Endodermal cell (in vitro differentiated cells): Measurements from ENCODE around the gene CCDC30. TPM values are rescaled to one million over a fixed set of nuclear protein-coding genes. Genes with fewer than 3 reads are reported as not detected.

Source experiments
- DNase-seq: peaks from one replicate; pipeline ENCODE4 v3.0.0-alpha.2; 2017
- H3K27ac ChIP-seq: 2 replicates; pipeline ENCODE4 v1.5.1; 2013; ENCODE audit warnings: mild to moderate bottlenecking, low read depth, low read length, moderate library complexity
- H3K27me3 ChIP-seq: 2 replicates; pipeline ENCODE4 v1.6.1; 2013; ENCODE audit warnings: mild to moderate bottlenecking, low read length, moderate library complexity; ENCODE audit not compliant: insufficient read depth, control insufficient read depth, poor library complexity, severe bottlenecking
- H3K36me3 ChIP-seq: 2 replicates; pipeline ENCODE4 v1.7.0; 2013; ENCODE audit warnings: mild to moderate bottlenecking, low read length, moderate library complexity; ENCODE audit not compliant: control insufficient read depth, insufficient read depth
- H3K4me1 ChIP-seq: one replicate; pipeline ENCODE4 v1.7.0; 2013; ENCODE audit warnings: low read length; ENCODE audit not compliant: control insufficient read depth, insufficient read depth
- H3K4me3 ChIP-seq: 2 replicates; pipeline ENCODE4 v1.5.1; 2013; ENCODE audit warnings: mild to moderate bottlenecking, low read length, moderate library complexity
- H3K9ac ChIP-seq: 2 replicates; pipeline ENCODE4 v1.6.1; 2013; ENCODE audit warnings: mild to moderate bottlenecking, low read length, moderate library complexity; ENCODE audit not compliant: poor library complexity, severe bottlenecking; ENCODE audit errors: extremely low read depth
- H3K9me3 ChIP-seq: 2 replicates; pipeline ENCODE4 v1.6.1; 2013; ENCODE audit warnings: mild to moderate bottlenecking, low read length, moderate library complexity; ENCODE audit not compliant: control insufficient read depth
- H3K27ac Mint-ChIP-seq: 2 replicates; pipeline ENCODE4 v1.8.0; 2020; ENCODE audit warnings: mixed read lengths
- H3K27me3 Mint-ChIP-seq: 2 replicates; pipeline ENCODE4 v1.8.0; 2021; ENCODE audit warnings: mild to moderate bottlenecking, mixed read lengths; ENCODE audit not compliant: insufficient read depth
- H3K36me3 Mint-ChIP-seq: 2 replicates; pipeline ENCODE4 v1.8.0; 2020; ENCODE audit warnings: low read depth, mixed read lengths
- H3K4me1 Mint-ChIP-seq: 2 replicates; pipeline ENCODE4 v1.8.0; 2020; ENCODE audit warnings: mixed read lengths
- H3K4me3 Mint-ChIP-seq: 2 replicates; pipeline ENCODE4 v1.8.0; 2020; ENCODE audit warnings: mild to moderate bottlenecking, moderate library complexity, mixed read lengths
- H3K9me3 Mint-ChIP-seq: 2 replicates; pipeline ENCODE4 v1.8.0; 2020; ENCODE audit warnings: mild to moderate bottlenecking, mixed read lengths
- CTCF ChIP-seq: fragments of 200-600 bp; sonication (generic); conservative IDR thresholded peaks from 2 replicates; pipeline ENCODE4 v1.5.0; 2021; ENCODE audit warnings: antibody characterized with exemption, mild to moderate bottlenecking
- WGBS, 2 experiments: methylation state at CpG; one replicate each; pipeline versions ENCODE4 v1.1.5 to v1.1.7; 2013; ENCODE audit warnings: missing lambda C conversion rate in 2 of 2, mixed read lengths in 1 of 2; ENCODE audit not compliant: insufficient coverage in 1 of 2, insufficient read length in 1 of 2; 5-methylcytosine and 5-hydroxymethylcytosine counted together
- total RNA-seq, 2 donors: library from RNA; stranded (reverse); fragmentation: NEBNext Ultra II Directional in 1 of 2; extraction: Animal tissue kit (Norgen Biotek cat#: 25700) in 1 of 2; gene quantifications; 2 replicates in 1 of 2; 3 replicates in 1 of 2; pipeline ENCODE4 v1.2.1, GENCODE V29; 2021

The CCDC30 gene
- total RNA-seq, 2 donors from 2014 or later = 4.8 to 6.4 TPM

DNA sequence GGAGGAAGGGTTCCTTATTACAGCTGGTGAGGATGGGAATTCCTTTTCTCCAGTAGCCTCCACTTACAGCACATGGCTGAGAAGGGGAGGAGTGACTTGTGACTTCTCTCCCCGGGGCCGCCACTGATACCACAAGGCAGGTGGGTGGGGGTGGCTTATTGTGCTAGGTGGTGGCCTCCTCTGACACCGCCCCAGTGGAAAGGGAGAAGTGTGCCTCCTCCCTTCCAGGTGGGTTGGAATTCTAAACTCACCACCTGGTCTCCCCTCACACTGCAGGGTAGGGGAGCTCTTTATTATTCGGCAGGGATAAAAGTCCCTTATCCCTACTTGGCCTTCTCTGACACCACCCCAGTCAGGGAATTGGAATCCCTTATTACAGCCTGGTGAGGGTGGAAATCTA is 89.5 kb downstream of the CCDC30 start:
- Histone ChIP-seq H3K27me3 (no peaks in the 10 kb centered on the region), H3K4me1 (no peaks in the 10 kb centered on the region), H3K9me3 (no peaks in the 10 kb centered on the region), H3K9ac (no peak overlapping the region), H3K4me3 (no peak overlapping the region), H3K36me3 (no peaks in the 10 kb centered on the region), H3K27ac (no peak overlapping the region)
- DNase-seq = peak; percentile 61
- WGBS, 2 experiments = 68% methylated on average over 2 of the region's 4 CpGs; no CpG with 5 or more reads in 1 of the 2 experiments
- no peak overlapping the region for H3K4me3 Mint-ChIP-seq
- no peak for TF ChIP-seq CTCF
- no peaks in the 10 kb centered on the region for H3K9me3 Mint-ChIP-seq
- H3K27ac Mint-ChIP-seq = no peak overlapping the region
- H3K4me1 Mint-ChIP-seq = no peaks in the 10 kb centered on the region
- no peaks in the 10 kb centered on the region for H3K36me3 Mint-ChIP-seq
- H3K27me3 Mint-ChIP-seq = peaks cover 6% of the 10 kb centered on the region

GRCh38 chr1:42557230-42557851 is 94.3 kb downstream of the CCDC30 start:
- H3K27ac ChIP-seq = no peak overlapping the region
- Mint-ChIP-seq H3K4me3 (no peak overlapping the region), H3K27ac (no peak overlapping the region), H3K27me3 (peaks cover 17% of the 10 kb centered on the region), H3K9me3 (no peaks in the 10 kb centered on the region), H3K4me1 (no peaks in the 10 kb centered on the region), H3K36me3 (no peaks in the 10 kb centered on the region)
- no peak for DNase-seq
- no peak for TF ChIP-seq CTCF
- H3K27me3 ChIP-seq = no peaks in the 10 kb centered on the region
- H3K9ac ChIP-seq = no peak overlapping the region
- no peaks in the 10 kb centered on the region for H3K4me1 ChIP-seq
- H3K36me3 ChIP-seq = no peaks in the 10 kb centered on the region
- no peak overlapping the region for H3K4me3 ChIP-seq
- no peaks in the 10 kb centered on the region for H3K9me3 ChIP-seq
- 84 to 85% methylated on average over 1 of the region's 1 CpG for WGBS, 2 experiments

- no peak for TF ChIP-seq CTCF
- Mint-ChIP-seq H3K4me1 (no peaks in the 10 kb centered on the region), H3K9me3 (no peaks in the 10 kb centered on the region), H3K4me3 (no peak overlapping the region), H3K27ac (no peak overlapping the region), H3K36me3 (no peaks in the 10 kb centered on the region), H3K27me3 (peaks cover 6% of the 10 kb centered on the region)
- Histone ChIP-seq H3K9ac (no peak overlapping the region), H3K27me3 (no peaks in the 10 kb centered on the region), H3K36me3 (no peaks in the 10 kb centered on the region), H3K27ac (no peak overlapping the region), H3K4me1 (no peaks in the 10 kb centered on the region), H3K4me3 (no peak overlapping the region), H3K9me3 (no peaks in the 10 kb centered on the region)
- DNase-seq = no peak
Measured at GRCh38 chr1:42567038-42567437, 104.0 kb downstream of the CCDC30 start.
